GM19438 (cell line): Measurements from ENCODE around the gene TAF13.
"Not testable (repeated sequence)": the region's sequence is repeated elsewhere in the genome, so short reads cannot be mapped to it uniquely, and the experiment has no call there.

ENCODE experiments used
- ATAC-seq: cut with Tn5 transposase; IDR thresholded peaks from one replicate; pipeline ENCODE4 v1.9.1; 2021; ENCODE audit warnings: low read depth; ENCODE audit not compliant: unreplicated experiment

The TAF13 gene

GRCh38 chr1:109050228-109050995, 25.4 kb downstream of the TAF13 start:
- no peak for ATAC-seq

DNA sequence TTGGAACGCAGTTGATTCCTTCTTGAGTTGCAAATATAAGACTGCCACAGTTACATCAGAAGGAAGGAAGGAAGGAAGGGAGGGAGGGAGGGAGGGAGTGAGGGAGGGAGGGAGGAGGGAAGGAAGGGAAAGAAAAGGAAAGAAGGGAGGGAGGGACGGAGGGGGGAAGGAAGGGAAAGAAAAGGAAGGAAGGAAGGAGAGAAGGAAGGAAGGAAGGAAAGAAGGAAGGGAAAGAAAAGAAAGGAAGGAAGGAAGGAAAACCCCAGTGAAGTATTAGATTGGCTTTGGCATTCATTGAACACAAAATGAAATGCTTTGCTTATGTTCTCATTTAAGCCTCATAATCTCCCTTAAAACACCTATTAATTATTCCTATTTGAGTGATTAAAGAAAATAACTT, 27.5 kb downstream of the TAF13 start:
- no peak for ATAC-seq

DNA sequence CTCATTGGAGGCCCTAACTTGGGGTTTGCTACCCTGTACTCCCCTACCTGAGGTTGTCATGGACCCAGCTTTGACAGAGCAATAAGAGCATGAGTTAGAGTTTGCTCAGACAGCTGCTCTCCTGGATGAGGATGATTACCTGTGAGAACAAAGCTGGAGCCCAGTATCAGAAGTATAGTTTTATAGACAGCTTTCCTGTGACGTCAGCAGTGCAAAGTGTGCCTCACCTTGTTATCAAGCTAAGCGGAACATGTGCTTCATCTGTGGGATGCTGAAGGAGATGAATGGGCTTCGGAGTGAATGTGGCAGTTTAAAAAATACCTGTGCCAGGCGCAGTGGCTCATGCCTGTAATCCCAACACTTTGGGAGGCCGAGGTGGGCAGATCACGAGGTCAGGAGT, 28.5 kb downstream of the TAF13 start:
- ATAC-seq = no peak

DNA sequence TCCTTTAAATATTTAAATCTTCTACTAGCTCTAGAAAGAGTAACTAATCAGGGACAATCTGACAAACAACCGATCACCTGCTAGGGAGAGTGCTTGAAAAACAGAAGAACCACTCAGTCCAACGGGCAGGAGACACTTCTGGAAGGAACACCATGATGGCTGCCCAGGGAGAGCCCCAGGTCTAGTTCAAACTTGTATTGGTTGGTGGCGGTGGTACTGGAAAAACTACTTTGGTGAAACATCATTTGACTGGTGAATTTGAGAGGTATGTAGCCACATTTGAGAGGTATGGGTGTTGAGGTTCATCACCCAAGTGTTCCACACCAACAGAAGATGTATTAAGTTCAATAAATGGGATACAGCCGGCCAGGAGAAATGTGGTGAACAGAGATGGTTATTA, 29.1 kb downstream of the TAF13 start:
- no peak for ATAC-seq

- ATAC-seq = no peak
Observed at GRCh38 chr1:109045595-109045994, 30.2 kb downstream of the TAF13 start.

GRCh38 chr1:109041621-109042468, 34.0 kb downstream of the TAF13 start, which contains the start of gene WDR47:
Gene WDR47 (minus strand): TSS chr1:109042102. CDS start chr1:109023512, 18,590 bp downstream.
- peak; percentile 92 for ATAC-seq

- peak; percentile 27 for ATAC-seq
Observed at GRCh38 chr1:109040989-109041620, 34.7 kb downstream of the TAF13 start.

- ATAC-seq = no peak
Observed at GRCh38 chr1:109040627-109040988, 35.2 kb downstream of the TAF13 start.

DNA sequence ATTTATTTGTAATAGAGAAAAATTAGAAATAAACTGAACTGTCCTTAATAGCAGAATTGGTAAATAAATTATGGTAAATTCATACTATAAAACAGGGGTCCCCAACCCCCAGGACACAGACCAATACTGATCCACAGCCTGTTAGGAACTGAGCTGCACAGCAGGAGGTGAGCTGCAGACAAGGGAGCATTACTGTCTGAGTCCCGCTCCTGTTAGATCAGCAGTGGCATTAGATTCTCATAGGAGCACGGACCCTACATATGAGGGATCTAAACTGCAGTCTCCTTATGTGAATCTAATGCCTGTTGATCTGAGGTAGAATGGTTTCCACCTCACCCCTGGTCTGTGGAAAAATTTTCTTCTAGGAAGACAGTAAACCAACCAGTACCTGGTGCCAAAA, 41.4 kb downstream of the TAF13 start:
- ATAC-seq = no peak

GRCh38 chr1:109029493-109029892, 46.3 kb downstream of the TAF13 start:
- ATAC-seq = not testable (repeated sequence)

GRCh38 chr1:109027841-109028240, 48.0 kb downstream of the TAF13 start:
- ATAC-seq = no peak

GRCh38 chr1:109025694-109026093, 50.1 kb downstream of the TAF13 start:
- no peak for ATAC-seq

DNA sequence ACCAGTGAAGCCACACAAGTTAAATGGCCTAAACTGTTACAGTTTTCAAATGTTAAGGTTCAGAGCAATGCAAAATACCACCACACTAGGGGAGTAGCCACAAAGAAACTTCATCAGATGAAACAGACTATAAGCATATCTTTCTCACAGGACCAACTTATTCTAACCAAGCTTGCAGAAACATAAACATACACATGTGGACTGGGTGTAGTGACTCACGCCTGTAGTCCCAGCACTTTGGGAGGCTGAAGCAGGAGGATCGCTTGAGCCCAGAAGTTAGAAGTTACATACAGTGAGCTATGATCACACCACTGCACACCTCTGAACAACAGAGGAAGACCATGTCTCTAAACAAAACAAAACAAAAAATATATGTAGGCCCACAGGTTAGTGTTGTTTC, 51.2 kb downstream of the TAF13 start:
- no peak for ATAC-seq

DNA sequence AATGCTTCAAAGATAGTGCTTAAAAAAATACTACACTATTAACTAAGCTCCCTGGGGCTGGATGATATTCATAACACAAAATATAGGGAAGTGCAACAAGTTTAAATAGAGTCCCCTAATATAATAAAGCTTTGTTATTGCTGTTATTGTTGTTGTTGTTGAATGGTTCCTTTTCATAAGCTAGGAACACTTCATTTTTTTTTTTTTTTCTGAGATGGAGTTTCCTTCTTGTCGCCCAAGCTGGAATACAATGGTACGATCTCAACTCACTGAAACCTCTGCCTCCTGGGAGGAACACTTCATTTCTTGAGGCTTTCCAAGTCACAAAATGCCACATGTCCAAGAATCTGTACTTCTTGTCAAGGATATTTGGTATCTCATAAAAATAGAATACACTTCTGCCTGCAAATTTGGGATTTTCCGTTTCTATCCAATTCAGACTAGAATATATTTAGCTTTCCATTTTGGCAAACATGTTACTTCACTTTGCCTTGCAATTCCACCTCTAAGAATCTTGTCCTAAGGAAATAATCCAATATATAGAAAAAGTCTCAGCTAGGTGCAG, 55.0 kb downstream of the TAF13 start:
- ATAC-seq = no peak

- ATAC-seq = not testable (repeated sequence)
Observed at GRCh38 chr1:109017719-109018118, 58.1 kb downstream of the TAF13 start.

GRCh38 chr1:109017134-109017533, 58.7 kb downstream of the TAF13 start:
- ATAC-seq = no peak
